Mucosa of stomach (tissue), 1 donor: ENCODE data around the gene FGFRL1.
"Not testable (repeated sequence)": the region's sequence is repeated elsewhere in the genome, so short reads cannot be mapped to it uniquely, and the experiment has no call there.

Experiments used
- H3K27me3 ChIP-seq: one replicate; pipeline ENCODE4 v1.7.0; 2013; ENCODE audit warnings: mild to moderate bottlenecking, low read length; ENCODE audit not compliant: control insufficient read depth, insufficient read depth
- H3K36me3 ChIP-seq: one replicate; pipeline ENCODE4 v1.7.0; 2013; ENCODE audit warnings: low read length; ENCODE audit not compliant: control insufficient read depth, insufficient read depth
- H3K4me1 ChIP-seq: one replicate; pipeline ENCODE4 v1.7.0; 2013; ENCODE audit warnings: mild to moderate bottlenecking, low read length; ENCODE audit not compliant: control insufficient read depth, insufficient read depth
- H3K4me3 ChIP-seq: one replicate; pipeline ENCODE4 v1.7.0; 2013; ENCODE audit warnings: low read length
- H3K9ac ChIP-seq: one replicate; pipeline ENCODE4 v1.7.0; 2013; ENCODE audit warnings: mild to moderate bottlenecking, low read length, moderate library complexity
- H3K9me3 ChIP-seq: one replicate; pipeline ENCODE4 v1.7.0; 2013; ENCODE audit warnings: mild to moderate bottlenecking, low read length, moderate library complexity; ENCODE audit not compliant: control insufficient read depth
- donor health status: Pancreatic carcinoma.

The FGFRL1 gene

GRCh38 chr4:968621-969394 is 42.6 kb upstream of the FGFRL1 start:
- H3K9me3 ChIP-seq: no peaks in the 10 kb centered on the region
- no peaks in the 10 kb centered on the region for H3K36me3 ChIP-seq
- peaks cover 38% of the 10 kb centered on the region for H3K4me1 ChIP-seq
- H3K27me3 ChIP-seq: no peaks in the 10 kb centered on the region
- H3K9ac ChIP-seq: no peak overlapping the region
- H3K4me3 ChIP-seq: no peak overlapping the region

DNA sequence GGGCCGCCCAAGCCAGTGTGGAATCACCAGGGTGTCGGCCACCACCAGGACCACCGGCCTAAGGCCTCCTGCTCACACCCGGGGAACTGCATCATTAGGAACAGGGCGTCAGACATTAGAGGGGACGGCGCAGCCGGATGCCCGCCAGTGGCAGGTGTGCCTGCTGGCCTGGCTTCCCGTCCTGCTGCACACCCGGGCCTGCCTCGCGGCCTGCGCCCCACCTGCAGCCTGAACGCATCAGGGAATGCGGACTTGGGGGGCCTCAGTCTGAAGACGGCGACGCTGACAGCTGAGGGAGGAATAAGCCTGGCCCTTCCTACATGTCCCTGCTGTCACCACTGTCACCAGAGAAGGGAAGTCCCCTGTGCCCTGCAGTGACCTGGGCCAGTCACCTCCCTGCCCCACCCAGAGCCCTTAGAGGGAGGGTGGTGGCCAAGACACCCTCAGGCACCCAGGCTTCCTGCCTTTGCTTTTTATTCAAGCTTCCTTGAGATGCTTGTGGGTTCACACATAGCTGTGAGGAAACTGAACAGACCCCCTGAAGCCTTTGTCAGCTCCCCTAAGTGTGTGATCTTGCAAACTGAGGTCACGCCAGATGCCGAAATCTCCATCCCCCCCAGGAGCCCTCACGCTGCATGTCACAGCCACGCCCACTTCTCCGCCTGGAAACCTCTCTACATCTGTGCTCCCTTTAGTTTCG is 41.2 kb upstream of the FGFRL1 start:
- Histone ChIP-seq H3K9me3 (no peaks in the 10 kb centered on the region), H3K4me1 (peaks cover 38% of the 10 kb centered on the region), H3K36me3 (no peaks in the 10 kb centered on the region), H3K9ac (no peak overlapping the region), H3K4me3 (no peak overlapping the region), H3K27me3 (no peaks in the 10 kb centered on the region)

DNA sequence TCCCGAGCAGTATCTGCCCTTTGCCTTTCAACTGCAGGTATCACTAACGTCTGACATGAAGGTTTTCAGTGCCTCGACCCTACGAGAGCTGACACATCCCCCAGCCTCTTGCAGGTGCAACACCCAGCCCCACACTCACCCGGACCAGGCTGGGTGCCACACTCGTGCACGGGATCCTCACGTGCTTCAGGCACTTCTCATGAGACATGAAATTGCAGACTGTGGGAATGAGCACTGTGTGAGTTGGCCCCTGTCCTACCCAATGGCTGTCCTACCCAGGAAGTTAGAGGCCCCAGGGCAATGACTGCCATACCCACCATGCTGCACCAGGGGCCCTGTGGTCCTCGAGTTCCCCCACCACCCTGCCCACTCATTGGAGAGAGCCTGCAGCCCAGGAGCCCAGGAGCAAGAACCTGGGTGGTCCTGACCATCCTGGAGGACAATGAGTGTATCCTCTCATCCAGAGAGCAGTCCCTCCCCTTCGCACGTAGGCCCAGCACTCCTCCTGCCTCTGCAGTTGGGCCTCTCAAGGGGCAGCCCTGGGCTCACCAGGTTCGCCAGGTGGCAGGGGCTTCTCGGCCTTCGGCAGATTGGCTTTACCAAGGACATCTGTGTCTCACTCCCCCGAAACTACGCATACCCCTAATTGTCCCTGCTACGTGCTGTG is 40.4 kb upstream of the FGFRL1 start:
- H3K4me1 ChIP-seq: peaks cover 38% of the 10 kb centered on the region
- H3K36me3 ChIP-seq: no peaks in the 10 kb centered on the region
- H3K27me3 ChIP-seq: no peaks in the 10 kb centered on the region
- no peak overlapping the region for H3K9ac ChIP-seq
- H3K4me3 ChIP-seq: no peak overlapping the region
- H3K9me3 ChIP-seq: no peaks in the 10 kb centered on the region

- peak overlapping the region; percentile 64 for H3K9ac ChIP-seq
- H3K27me3 ChIP-seq: no peaks in the 10 kb centered on the region
- H3K36me3 ChIP-seq: no peaks in the 10 kb centered on the region
- H3K4me1 ChIP-seq: peaks cover 38% of the 10 kb centered on the region
- H3K4me3 ChIP-seq: peak overlapping the region; percentile 46
- H3K9me3 ChIP-seq: no peaks in the 10 kb centered on the region
Measured at GRCh38 chr4:971666-972500, 39.5 kb upstream of the FGFRL1 start.

DNA sequence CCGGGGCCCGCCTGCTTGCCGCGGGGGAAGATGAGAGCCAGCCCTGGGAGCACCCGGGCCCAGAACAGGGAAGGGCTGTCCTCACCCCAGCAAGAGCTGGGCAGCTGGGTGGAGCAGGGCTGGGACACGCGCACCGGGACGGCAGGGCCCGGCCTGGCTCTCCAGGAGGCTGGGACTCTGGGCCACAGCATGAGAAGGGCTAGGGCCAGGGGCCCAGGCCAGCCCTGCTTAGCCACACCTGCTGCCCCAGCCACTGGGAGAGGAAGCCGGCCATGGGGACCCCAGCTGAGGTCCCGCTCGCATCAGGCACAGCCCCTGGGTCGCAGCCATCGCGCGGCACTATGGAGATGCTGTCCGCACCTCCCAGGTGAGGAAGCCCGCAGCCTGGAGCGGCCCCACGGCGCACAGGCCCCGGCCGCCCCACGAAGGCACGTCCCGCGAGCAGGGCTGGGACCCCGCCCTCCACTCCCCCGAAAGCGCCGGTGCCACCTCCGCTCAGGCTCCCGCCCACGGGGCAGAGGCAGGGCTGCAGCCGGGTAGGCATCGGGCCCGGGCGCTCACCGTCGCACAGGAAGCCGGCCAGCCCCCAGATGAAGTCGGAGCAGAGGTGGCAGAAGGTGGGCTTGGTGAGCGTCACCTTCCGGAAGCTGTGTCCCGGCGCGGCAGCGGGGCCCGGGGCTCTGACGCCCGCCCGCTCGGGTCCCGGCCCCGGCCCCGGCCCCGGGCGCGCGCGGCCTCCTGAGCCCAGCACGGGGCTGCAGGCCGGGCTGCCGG is 38.6 kb upstream of the FGFRL1 start:
- H3K4me3 ChIP-seq: peak overlapping the region; percentile 46
- no peaks in the 10 kb centered on the region for H3K9me3 ChIP-seq
- no peaks in the 10 kb centered on the region for H3K36me3 ChIP-seq
- peak overlapping the region; percentile 64 for H3K9ac ChIP-seq
- H3K27me3 ChIP-seq: no peaks in the 10 kb centered on the region
- peaks cover 38% of the 10 kb centered on the region for H3K4me1 ChIP-seq

DNA sequence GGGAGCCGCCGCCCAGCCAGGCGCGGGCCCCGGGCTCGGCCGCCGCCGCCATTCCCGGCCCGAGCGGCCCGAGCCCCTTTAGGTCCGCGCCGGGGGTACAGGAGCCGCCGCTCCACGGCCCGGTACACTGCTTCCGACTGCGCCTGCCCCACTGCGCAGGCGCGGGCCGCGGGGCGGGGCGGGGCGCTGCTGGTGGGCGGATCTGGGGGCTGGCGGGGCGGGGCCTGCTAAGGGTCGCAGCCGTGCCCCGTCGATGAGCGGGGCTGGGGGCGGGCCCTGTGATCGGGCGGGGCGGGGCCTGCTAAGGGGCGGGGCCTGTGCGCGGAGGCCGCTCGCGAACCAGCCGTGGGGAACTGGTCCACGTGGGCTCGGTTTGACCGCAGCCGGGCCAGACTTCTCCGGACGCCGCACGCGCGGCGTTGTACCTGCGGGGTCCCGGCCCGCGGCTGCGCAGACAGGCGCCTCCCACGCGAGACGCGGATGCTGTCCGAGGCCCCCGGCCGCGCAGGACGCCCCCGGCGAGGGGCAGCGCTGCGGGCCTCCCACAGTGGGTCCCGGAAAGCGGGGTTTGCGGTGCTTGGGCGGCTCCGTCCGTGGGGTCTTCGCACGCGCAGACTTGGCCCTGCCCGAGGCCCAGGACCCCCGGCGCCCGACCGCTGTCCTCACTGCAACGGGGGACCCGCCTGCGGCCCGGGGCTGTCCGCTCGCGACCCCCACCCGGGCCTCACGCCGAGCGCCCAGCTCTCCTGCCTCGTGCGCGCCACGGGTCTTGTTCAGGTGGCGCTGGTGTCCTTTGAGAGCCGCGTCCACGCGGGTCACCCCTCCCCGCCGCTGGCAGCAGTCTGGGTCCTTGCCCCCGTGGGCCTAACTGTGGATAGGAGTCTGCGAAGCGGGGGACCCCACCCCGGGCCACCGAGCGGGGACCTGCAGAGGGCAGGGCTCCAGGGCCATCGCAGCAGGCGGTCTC is 37.7 kb upstream of the FGFRL1 start, which contains the start of gene DGKQ:
Gene DGKQ (minus strand): TSS at position 139 of the 967 bp plus-strand sequence. CDS start 87 bp downstream, at position 52.
- H3K4me1 ChIP-seq: peaks cover 33% of the 10 kb centered on the region
- H3K36me3 ChIP-seq: no peaks in the 10 kb centered on the region
- H3K9ac ChIP-seq: peak within 1 kb of the TSS; percentile 64
- H3K9me3 ChIP-seq: no peaks in the 10 kb centered on the region
- H3K27me3 ChIP-seq: no peaks in the 10 kb centered on the region
- H3K4me3 ChIP-seq: peak within 1 kb of the TSS; percentile 46

GRCh38 chr4:974668-975067 is 36.8 kb upstream of the FGFRL1 start:
- H3K4me3 ChIP-seq: no peak overlapping the region
- H3K9me3 ChIP-seq: no peaks in the 10 kb centered on the region
- H3K27me3 ChIP-seq: no peaks in the 10 kb centered on the region
- H3K9ac ChIP-seq: no peak overlapping the region
- H3K4me1 ChIP-seq: peaks cover 26% of the 10 kb centered on the region
- H3K36me3 ChIP-seq: no peaks in the 10 kb centered on the region

GRCh38 chr4:976016-976415 is 35.4 kb upstream of the FGFRL1 start:
- peaks cover 14% of the 10 kb centered on the region for H3K4me1 ChIP-seq
- not testable (repeated sequence) for H3K4me3 ChIP-seq, H3K27me3 ChIP-seq, H3K9ac ChIP-seq, H3K36me3 ChIP-seq, H3K9me3 ChIP-seq

- H3K27me3 ChIP-seq: no peaks in the 10 kb centered on the region
Measured at GRCh38 chr4:978957-979701, 32.3 kb upstream of the FGFRL1 start.

DNA sequence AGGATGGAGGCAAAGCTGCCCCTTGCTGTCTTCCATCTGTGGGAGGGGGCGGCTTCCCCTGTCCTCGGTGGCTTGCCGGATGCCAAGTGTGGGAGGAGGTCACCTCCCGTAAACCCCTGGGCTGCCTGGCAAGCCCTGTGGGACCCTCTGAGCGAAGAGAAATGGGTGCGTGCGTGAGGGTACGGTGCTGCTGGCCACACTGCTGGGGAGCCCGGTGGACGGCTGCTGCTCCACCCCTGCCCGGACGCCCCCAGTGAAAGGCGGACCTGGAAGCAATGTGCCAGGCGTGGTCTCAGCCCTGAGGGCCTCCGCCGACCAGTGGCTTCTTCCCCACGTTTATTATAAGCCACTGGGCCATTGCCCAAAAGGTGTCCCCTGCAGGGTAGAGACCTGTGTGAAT is 29.1 kb upstream of the FGFRL1 start:
- H3K4me3 ChIP-seq: no peak overlapping the region

More at GRCh38 chr4:978957-979701, 32.3 kb upstream of the FGFRL1 start:
- no peaks in the 10 kb centered on the region for H3K9me3 ChIP-seq
- no peaks in the 10 kb centered on the region for H3K4me1 ChIP-seq
- H3K4me3 ChIP-seq: no peak overlapping the region
- no peak overlapping the region for H3K9ac ChIP-seq
- H3K36me3 ChIP-seq: no peaks in the 10 kb centered on the region

More for the DNA sequence above, 29.1 kb upstream of the FGFRL1 start:
- H3K36me3 ChIP-seq: no peaks in the 10 kb centered on the region
- H3K27me3 ChIP-seq: no peaks in the 10 kb centered on the region
- peaks cover 11% of the 10 kb centered on the region for H3K4me1 ChIP-seq
- H3K9ac ChIP-seq: no peak overlapping the region
- H3K9me3 ChIP-seq: no peaks in the 10 kb centered on the region
